ENCODE measurements around the gene LIAS.
"Not testable (repeated sequence)": the region's sequence is repeated elsewhere in the genome, so short reads cannot be mapped to it uniquely, and the experiment has no call there.

LIAS gene

GRCh38 chr4:39458505-39459300, at the start of gene LIAS, which contains the start of gene RPL9:
TSS of gene LIAS (plus strand) at chr4:39459056. CDS start at chr4:39459118, 62 bp downstream.
TSS of gene RPL9 (minus strand) at chr4:39458922. CDS start at chr4:39458439, 483 bp downstream.
- DNase-seq, result peak; percentile 98

- no peak for DNase-seq
Observed at GRCh38 chr4:39410415-39410814, 48.4 kb upstream of the LIAS start.

- not testable (repeated sequence) for DNase-seq
Observed at GRCh38 chr4:39411561-39411960, 47.3 kb upstream of the LIAS start.

- DNase-seq, result no peak
Observed at GRCh38 chr4:39415678-39416283, 43.1 kb upstream of the LIAS start.

- DNase-seq, result no peak
Observed at GRCh38 chr4:39422247-39422646, 36.6 kb upstream of the LIAS start.

GRCh38 chr4:39425297-39425696, 33.6 kb upstream of the LIAS start:
- DNase-seq, result not testable (repeated sequence)

GRCh38 chr4:39426728-39427127, 32.1 kb upstream of the LIAS start:
- no peak for DNase-seq

- DNase-seq, result no peak
Observed at GRCh38 chr4:39427520-39428114, 31.2 kb upstream of the LIAS start.

- DNase-seq, result no peak
Observed at GRCh38 chr4:39429476-39430334, 29.2 kb upstream of the LIAS start.

GRCh38 chr4:39433878-39434492, 24.9 kb upstream of the LIAS start:
- no peak for DNase-seq

- no peak for DNase-seq
Observed at GRCh38 chr4:39435659-39436563, 22.9 kb upstream of the LIAS start.

- no peak for DNase-seq
Observed at GRCh38 chr4:39441593-39441992, 17.3 kb upstream of the LIAS start.

- DNase-seq, result no peak
Observed at GRCh38 chr4:39442998-39443397, 15.9 kb upstream of the LIAS start.

- no peak for DNase-seq
Observed at GRCh38 chr4:39446483-39446841, 12.4 kb upstream of the LIAS start.

GRCh38 chr4:39446842-39447573, 11.8 kb upstream of the LIAS start:
- peak; percentile 60 for DNase-seq

GRCh38 chr4:39450618-39451017, 8.2 kb upstream of the LIAS start:
- DNase-seq, result no peak

- DNase-seq, result no peak
Observed at GRCh38 chr4:39451423-39452023, 7.3 kb upstream of the LIAS start.

GRCh38 chr4:39452153-39452859, 6.5 kb upstream of the LIAS start:
- DNase-seq, result no peak

- no peak for DNase-seq
Observed at GRCh38 chr4:39452860-39453587, 5.8 kb upstream of the LIAS start.

Measured in NCI-H2029 (cell line).